ENCODE data around the gene SPATA20.

The SPATA20 gene

GRCh38 chr17:50521514-50521913 lies 25.5 kb upstream of the SPATA20 start:
- no peak for DNase-seq

DNA sequence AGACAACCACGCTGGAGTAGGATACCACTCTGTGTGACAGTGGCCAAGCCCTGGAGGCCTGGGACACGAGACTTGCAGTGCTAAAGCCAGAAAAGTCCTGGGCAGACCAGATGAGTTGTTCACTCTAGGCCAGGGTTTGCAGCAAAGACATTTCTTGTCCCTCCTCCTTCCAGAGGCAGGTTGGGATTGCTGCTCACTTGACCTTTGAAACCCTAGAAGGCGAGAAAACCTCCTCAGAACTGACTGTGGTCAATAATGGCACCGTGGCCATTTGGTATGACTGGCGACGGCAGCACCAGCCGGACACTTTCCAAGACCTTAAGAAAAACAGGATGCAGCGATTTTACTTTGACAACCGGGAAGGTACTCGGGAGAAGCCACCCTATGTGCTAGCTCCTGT lies 24.2 kb upstream of the SPATA20 start:
- DNase-seq, result no peak

DNA sequence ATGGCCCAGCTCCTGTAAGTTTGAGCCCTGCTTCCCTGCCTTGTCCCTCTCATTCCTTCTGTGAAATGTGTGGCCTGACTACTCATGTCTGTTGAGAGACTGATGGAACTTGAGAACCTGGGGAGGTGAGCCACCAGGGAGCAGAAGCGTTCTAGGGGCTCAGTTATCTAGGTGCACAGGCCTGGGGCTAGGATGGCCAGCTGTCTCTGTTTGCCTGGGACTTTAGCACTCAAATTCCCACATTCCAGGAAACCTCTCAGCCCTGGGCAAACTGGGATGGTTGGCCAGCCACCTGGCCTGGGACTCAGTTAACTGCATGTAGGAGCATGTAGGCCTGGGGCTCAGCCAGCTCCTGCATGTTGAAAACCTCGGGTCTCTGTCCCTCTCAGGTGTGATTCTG lies 23.8 kb upstream of the SPATA20 start:
- no peak for DNase-seq

DNA sequence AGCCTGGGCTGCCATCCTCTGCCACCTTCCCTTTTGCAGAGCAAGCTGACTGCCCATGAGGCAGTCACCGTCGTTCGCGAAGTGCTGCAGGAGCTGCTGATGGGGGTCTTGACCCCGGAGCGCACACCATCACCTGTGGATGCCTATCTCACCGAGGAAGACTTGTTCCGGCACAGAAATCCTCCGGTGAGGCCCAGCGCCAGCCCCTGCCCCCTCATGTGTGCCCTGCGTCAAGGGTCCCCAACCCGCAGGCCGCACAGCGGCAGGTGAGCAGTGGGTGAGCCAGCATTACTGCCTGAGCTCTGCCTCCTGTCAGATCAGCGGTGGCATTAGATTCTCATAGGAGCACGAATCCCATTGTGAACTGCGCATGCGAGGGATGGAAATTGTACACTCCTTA lies 22.1 kb upstream of the SPATA20 start:
- DNase-seq, result no peak

DNA sequence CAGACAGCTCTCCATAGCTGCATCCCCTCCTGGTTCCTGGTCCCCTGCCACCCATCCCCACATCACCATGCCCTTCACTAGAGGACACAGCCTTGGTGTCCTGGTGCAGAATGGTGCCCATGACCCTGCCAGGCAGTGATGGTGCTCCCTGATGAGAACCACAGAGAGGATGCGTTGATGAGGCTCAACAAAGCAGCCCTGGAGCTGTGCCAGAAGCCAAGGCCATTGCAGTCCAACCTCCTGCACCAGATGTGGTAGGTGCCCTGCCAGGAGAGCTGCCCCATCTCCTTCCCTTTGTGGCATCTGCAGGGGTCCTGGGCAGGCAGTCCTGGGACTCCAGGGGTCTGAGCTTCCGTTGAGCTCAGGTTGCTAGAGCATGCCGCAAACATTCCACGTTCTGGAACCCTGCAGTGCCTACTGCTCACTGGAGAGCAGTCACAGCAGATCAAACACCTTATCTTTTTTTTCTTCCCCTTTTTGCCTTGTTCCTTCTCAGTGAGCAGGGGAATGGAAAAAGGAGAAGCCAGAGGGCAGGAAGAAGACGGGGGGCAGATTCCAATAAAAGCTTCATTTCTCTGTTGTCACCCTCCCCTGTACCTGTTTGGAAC lies 19.7 kb upstream of the SPATA20 start:
- DNase-seq, result no peak

DNA sequence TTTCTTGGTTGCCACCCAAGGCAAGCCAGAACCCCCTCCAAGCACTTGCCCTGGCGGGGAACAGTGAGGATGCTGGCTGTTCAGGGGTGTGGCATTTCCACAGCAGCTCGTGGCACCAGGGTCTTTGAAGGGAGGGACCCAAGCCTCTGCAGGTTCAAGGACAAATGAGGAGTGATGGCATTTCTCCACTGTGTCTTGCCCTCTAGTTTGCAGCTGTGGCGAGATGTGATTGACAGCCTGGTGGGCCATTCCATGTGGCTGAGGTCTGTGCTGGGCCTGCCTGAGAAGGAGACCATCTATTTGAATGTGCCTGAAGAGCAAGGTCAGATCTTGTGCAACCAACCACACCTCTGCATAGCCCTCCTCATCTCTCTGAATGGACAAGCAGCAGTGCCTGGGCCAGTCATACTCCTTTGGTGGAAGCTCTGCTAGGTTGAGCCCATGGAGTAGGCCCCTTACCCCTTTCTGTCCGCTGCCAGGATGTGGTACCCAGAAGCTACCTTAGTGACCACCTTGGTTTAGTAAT lies 19.0 kb upstream of the SPATA20 start:
- DNase-seq, result no peak

GRCh38 chr17:50529849-50530248 lies 17.1 kb upstream of the SPATA20 start:
- no peak for DNase-seq

DNA sequence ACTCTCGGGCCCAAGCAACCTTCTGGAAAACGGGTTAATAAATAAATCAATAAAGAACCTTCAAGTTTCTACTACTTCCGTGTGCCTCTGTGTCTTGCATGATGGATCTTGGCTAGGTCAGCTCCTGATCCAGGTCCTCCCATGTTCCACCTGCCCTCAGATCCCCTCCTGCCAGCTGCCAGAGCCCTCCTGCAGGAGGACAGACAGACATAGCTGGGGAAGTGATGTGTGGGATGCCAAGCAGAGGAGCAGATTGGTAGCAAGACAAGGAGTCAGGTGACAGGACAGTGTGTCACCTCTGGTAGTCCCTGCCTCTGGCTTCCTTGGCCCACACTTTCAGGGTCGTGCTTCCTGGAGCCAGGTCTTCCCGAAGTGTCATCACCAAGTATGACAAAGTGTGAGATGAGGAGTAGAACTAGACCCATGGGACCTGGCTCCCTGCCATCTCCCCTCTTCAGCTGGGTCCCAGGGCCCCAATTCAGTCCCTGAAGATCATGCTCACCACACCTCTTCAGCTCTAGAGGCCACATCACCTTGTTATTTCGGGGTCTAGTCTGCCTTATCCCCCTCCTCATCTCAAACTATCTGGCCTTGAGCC lies 15.4 kb upstream of the SPATA20 start:
- DNase-seq, result no peak

GRCh38 chr17:50532452-50533024 lies 14.4 kb upstream of the SPATA20 start, which contains the start of gene EPN3:
Gene EPN3 (plus strand): TSS chr17:50532735. CDS start chr17:50536557, 3,822 bp downstream.
- no peak for DNase-seq

GRCh38 chr17:50533185-50533584 lies 13.8 kb upstream of the SPATA20 start:
- no peak for DNase-seq

DNA sequence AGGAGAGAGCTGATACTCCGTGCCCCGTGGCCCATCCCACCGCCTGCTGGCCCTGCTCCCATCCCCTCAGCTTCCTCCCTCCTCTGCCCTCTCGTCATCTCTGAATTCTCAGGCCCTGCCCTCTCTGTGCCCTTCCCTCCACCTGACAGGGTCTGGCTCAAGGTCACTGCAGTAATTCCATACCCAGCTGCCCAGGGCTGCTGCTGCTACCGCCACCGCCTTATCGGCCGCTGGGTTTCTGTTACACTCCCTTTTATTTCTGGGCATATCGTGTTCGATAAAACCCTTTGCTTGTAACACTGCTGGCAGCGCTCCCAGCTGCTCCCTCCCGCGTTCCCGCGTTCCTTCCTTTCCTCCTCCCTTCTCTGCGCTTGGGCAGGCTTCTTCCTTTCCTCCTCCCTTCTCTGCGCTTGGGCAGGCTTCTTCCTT lies 13.2 kb upstream of the SPATA20 start:
- DNase-seq, result no peak

DNA sequence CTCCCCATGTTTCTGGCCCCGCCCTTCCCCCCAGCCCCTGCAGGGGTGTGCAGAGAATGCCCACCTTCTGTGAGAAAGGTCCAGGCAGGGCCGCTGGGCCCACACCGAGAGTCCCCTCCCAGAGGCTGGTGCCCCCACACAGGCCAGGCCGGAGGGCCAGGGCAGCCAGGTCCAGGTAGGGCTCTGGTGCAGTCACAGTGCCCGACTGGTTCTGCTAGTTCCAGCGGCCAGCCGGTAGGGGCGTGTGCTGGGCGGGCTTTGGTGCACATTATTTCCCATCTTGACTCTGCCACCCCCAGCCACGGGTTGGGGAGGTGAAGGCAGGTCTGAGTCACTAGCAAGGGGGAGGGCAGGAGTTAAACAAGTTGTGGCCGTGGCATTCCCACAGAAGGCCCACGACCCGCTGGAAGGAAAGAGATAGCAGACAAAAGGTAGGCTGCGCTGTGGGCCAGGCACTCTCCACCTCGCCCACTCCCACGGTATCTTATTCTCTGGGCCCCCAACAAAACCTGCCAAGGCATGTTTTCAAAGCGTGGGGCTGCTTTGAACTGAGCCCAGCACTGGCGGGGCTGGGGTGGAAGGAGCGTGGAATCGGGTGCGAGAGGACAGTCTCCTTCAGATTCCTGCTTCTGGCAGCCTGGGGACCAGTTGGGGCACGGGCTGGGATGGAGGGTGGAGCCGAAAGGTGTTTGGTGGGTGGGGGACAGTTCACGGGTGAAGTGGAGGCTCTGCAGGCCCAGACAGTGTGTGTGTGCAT lies 12.6 kb upstream of the SPATA20 start:
- DNase-seq, result no peak

DNA sequence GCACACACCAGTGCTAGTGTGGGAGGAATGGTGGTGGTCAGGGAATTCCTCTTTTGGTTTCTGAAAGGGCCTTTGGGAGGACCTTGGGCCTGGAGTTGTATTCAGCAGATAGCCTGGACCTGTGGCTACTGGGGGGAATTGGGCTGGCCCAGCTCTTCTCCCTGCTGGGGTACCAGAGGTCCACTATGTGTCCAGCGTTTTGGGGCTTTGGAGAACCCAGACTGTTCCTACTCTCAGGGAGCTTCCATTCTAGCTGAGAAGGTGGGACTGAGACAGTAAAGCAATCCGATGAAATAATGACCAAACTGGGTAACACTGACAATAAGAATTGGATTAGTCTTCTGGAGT lies 12.0 kb upstream of the SPATA20 start:
- DNase-seq, result no peak

GRCh38 chr17:50535407-50535806 lies 11.6 kb upstream of the SPATA20 start:
- no peak for DNase-seq

- DNase-seq, result no peak
These were observed 10.0 kb upstream of the SPATA20 start for GRCh38 chr17:50536683-50537646.

- DNase-seq, result no peak
These were observed 9.0 kb upstream of the SPATA20 start for GRCh38 chr17:50537721-50538548.

- no peak for DNase-seq
These were observed 8.2 kb upstream of the SPATA20 start for GRCh38 chr17:50538549-50539410.

GRCh38 chr17:50539762-50540559 lies 7.0 kb upstream of the SPATA20 start:
- DNase-seq, result no peak

- DNase-seq, result no peak
These were observed 6.2 kb upstream of the SPATA20 start for GRCh38 chr17:50540560-50541401.
